HCT116 (cell line): ENCODE measurements around the gene ICAM4.

Experiments
- EZH2 ChIP-seq: fragments of 200-600 bp; sonication (generic); IDR thresholded peaks from 2 replicates; pipeline ENCODE4 v1.6.1; 2017; ENCODE audit warnings: antibody characterized with exemption, mixed run types
- JUND ChIP-seq: IDR thresholded peaks from 2 replicates; pipeline ENCODE4 v1.6.1; 2012
- POLR2A ChIP-seq: IDR thresholded peaks from 2 replicates; pipeline ENCODE4 v1.7.0; 2011; ENCODE audit warnings: borderline replicate concordance; ENCODE audit not compliant: insufficient read depth, insufficient read length; ENCODE audit errors: extremely low read depth
- POLR2AphosphoS5 ChIP-seq: IDR thresholded peaks from 2 replicates; pipeline ENCODE4 v1.6.1; 2011; ENCODE audit warnings: mild to moderate bottlenecking, low read depth, low read length, moderate library complexity
- YY1 ChIP-seq: IDR thresholded peaks from 2 replicates; pipeline ENCODE4 v1.6.1; 2011; ENCODE audit warnings: low read length, low read depth, moderate library complexity, mild to moderate bottlenecking; ENCODE audit not compliant: insufficient replicate concordance; ENCODE audit errors: extremely low read depth
- ZNF274 ChIP-seq: fragments of 200-500 bp; sonication (Bioruptor generic); IDR thresholded peaks from 2 replicates; pipeline ENCODE4 v1.6.1; 2014; ENCODE audit warnings: mild to moderate bottlenecking, low read depth, low read length, inconsistent platforms
- TF ChIP-seq, protein P1 (sequence below), 3 experiments: fragments of 200-600 bp in 1 of 3; sonication (generic) in 1 of 3; IDR thresholded peaks in 2 of 3; conservative IDR thresholded peaks in 1 of 3; 2 replicates each; pipeline ENCODE4 v1.5.1; 2012 to 2017; ENCODE audit warnings: low read depth in 2 of 3, low read length in 2 of 3, antibody characterized with exemption in 1 of 3, borderline replicate concordance in 1 of 3, control low read depth in 1 of 3, mild to moderate bottlenecking in 1 of 3, mixed read lengths in 1 of 3, mixed run types in 1 of 3, moderate library complexity in 1 of 3; ENCODE audit not compliant: insufficient read depth in 1 of 3
- TF ChIP-seq, protein P2 (sequence below): IDR thresholded peaks from 2 replicates; pipeline ENCODE4 v1.6.1; 2012

DNA sequence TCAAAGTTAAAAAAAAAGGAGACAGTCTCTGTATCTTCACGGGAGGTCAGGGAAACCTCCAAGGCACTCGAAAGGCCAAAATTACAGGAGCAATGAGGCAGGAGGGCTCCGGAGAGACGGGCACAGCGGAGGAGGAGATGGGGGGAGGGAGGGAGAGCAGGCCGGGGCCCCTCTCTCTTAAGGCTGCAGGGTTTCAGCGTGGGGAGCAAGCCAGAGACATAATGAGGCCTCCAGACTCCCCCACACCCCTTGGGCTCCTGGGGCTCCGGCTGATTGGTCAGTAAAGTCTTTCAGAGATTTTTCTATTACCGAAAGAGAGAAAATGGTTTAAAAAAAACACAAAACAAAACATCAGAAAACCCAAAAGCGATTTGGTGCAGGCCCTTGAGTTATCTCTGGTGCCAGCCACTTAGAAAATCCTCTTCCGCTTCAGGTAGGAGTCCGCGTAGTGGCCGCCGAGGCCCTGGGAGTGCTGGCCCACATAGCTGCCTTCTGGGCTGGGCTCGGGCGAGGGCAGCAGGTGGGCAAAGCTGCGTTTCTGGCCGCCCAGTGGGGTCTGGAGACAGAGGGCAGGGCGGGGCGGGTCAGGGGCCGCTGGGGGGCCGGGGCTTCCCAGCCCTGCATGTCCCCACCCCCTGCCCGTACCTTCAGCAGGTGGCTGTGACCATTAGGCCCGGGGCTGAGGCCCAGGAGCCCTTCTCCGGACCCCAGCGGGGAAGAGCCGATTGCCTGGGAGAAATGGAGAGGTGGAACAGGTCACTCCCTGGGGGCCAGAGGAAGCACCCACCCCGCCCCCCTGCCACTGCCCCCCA is 30.5 kb downstream of the ICAM4 start:
- TF ChIP-seq POLR2AphosphoS5 (no peak), YY1 (no peak), POLR2A (no peak), ZNF274 (no peak), EZH2 (no peak), JUND (no peak)
- TF ChIP-seq, protein P1, sequence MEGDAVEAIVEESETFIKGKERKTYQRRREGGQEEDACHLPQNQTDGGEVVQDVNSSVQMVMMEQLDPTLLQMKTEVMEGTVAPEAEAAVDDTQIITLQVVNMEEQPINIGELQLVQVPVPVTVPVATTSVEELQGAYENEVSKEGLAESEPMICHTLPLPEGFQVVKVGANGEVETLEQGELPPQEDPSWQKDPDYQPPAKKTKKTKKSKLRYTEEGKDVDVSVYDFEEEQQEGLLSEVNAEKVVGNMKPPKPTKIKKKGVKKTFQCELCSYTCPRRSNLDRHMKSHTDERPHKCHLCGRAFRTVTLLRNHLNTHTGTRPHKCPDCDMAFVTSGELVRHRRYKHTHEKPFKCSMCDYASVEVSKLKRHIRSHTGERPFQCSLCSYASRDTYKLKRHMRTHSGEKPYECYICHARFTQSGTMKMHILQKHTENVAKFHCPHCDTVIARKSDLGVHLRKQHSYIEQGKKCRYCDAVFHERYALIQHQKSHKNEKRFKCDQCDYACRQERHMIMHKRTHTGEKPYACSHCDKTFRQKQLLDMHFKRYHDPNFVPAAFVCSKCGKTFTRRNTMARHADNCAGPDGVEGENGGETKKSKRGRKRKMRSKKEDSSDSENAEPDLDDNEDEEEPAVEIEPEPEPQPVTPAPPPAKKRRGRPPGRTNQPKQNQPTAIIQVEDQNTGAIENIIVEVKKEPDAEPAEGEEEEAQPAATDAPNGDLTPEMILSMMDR (IDR thresholded peaks at IDR 0.05 in 2 of 3, conservative IDR thresholded peaks at IDR 0.05 in 1 of 3; ENCODE audit: borderline replicate concordance in 1 of 3, insufficient read depth in 1 of 3, low read depth in 2 of 3, low read length in 2 of 3), result no peak
- TF ChIP-seq, protein P2, sequence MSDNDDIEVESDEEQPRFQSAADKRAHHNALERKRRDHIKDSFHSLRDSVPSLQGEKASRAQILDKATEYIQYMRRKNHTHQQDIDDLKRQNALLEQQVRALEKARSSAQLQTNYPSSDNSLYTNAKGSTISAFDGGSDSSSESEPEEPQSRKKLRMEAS, result no peak
